Pulmonary artery endothelial cell (primary cell): ENCODE data around the gene MAGED2. TPM values are rescaled to one million over a fixed set of nuclear protein-coding genes. Genes with fewer than 3 reads are reported as not detected.
"Not testable (repeated sequence)": the region's sequence is repeated elsewhere in the genome, so short reads cannot be mapped to it uniquely, and the experiment has no call there.

Experiments
- DNase-seq: peaks from one replicate; pipeline ENCODE4 v3.0.0-alpha.2; 2011; ENCODE audit warnings: low read depth, low spot score
- total RNA-seq: library from RNA; depleted of rRNA; stranded (reverse); fragments of >200 nt; gene quantifications from 2 replicates; pipeline ENCODE4 v1.2.3, GENCODE V29; 2014

The MAGED2 gene
- total RNA-seq, 1 donor from 2014 or later: 219 TPM

- DNase-seq: no peak
These were observed 10.7 kb downstream of the MAGED2 start for GRCh38 chrX:54818221-54818620.

- no peak for DNase-seq
These were observed 11.7 kb downstream of the MAGED2 start for GRCh38 chrX:54819201-54819600.

GRCh38 chrX:54820737-54821136 is 13.2 kb downstream of the MAGED2 start:
- no peak for DNase-seq

GRCh38 chrX:54821310-54821709 is 13.8 kb downstream of the MAGED2 start:
- no peak for DNase-seq

GRCh38 chrX:54824195-54824594 is 16.6 kb downstream of the MAGED2 start:
- no peak for DNase-seq

- DNase-seq: no peak
These were observed 17.2 kb downstream of the MAGED2 start for GRCh38 chrX:54824722-54825121.

- DNase-seq: no peak
These were observed 18.3 kb downstream of the MAGED2 start for GRCh38 chrX:54825716-54826438.

GRCh38 chrX:54826598-54826997 is 19.1 kb downstream of the MAGED2 start:
- DNase-seq: no peak

- DNase-seq: no peak
These were observed 31.0 kb downstream of the MAGED2 start for GRCh38 chrX:54838583-54838982.

GRCh38 chrX:54841184-54841874 is 33.8 kb downstream of the MAGED2 start:
- DNase-seq: not testable (repeated sequence)

GRCh38 chrX:54842607-54843006 is 35.1 kb downstream of the MAGED2 start:
- no peak for DNase-seq

- DNase-seq: no peak
These were observed 35.5 kb downstream of the MAGED2 start for GRCh38 chrX:54843050-54843449.

- not testable (repeated sequence) for DNase-seq
These were observed 40.2 kb downstream of the MAGED2 start for GRCh38 chrX:54847700-54848099.

- DNase-seq: no peak
These were observed 57.7 kb downstream of the MAGED2 start for GRCh38 chrX:54865208-54865607.

Other genes starting within 250 kb of the MAGED2 start
- gene ITIH6, start 9.5 kb upstream of the MAGED2 start, total RNA-seq: not detected in 2 replicates
- 1.6 and 7.2 TPM in 2 replicates for gene TRO, start 113.1 kb downstream of the MAGED2 start, total RNA-seq
- gene PFKFB1, start 186.4 kb downstream of the MAGED2 start, total RNA-seq: not detected in 2 replicates
- gene APEX2, start 192.6 kb downstream of the MAGED2 start, total RNA-seq: 9.9 and 11.4 TPM in 2 replicates
- gene ALAS2, start 223.2 kb downstream of the MAGED2 start, total RNA-seq: not detected in 2 replicates